IPS-18a (cell line): ENCODE measurements around the gene PEAK1.

Experiments used
- H3K27ac ChIP-seq: one replicate; pipeline ENCODE4 v1.5.1; 2013; ENCODE audit warnings: low read length
- H3K27me3 ChIP-seq: one replicate; pipeline ENCODE4 v1.6.1; 2013; ENCODE audit warnings: mild to moderate bottlenecking, low read length; ENCODE audit not compliant: control insufficient read depth, insufficient read depth
- H3K36me3 ChIP-seq: one replicate; pipeline ENCODE4 v1.6.1; 2013; ENCODE audit warnings: low read depth, low read length; ENCODE audit not compliant: control insufficient read depth
- H3K4me1 ChIP-seq: one replicate; pipeline ENCODE4 v1.6.1; 2013; ENCODE audit warnings: low read depth, low read length; ENCODE audit not compliant: control insufficient read depth
- H3K4me3 ChIP-seq: one replicate; pipeline ENCODE4 v1.5.1; 2013; ENCODE audit warnings: low read length
- H3K9ac ChIP-seq: one replicate; pipeline ENCODE4 v1.6.1; 2013; ENCODE audit warnings: mild to moderate bottlenecking, low read length, moderate library complexity
- H3K9me3 ChIP-seq: one replicate; pipeline ENCODE4 v1.6.1; 2013; ENCODE audit warnings: low read depth, low read length; ENCODE audit not compliant: control insufficient read depth

PEAK1 gene

DNA sequence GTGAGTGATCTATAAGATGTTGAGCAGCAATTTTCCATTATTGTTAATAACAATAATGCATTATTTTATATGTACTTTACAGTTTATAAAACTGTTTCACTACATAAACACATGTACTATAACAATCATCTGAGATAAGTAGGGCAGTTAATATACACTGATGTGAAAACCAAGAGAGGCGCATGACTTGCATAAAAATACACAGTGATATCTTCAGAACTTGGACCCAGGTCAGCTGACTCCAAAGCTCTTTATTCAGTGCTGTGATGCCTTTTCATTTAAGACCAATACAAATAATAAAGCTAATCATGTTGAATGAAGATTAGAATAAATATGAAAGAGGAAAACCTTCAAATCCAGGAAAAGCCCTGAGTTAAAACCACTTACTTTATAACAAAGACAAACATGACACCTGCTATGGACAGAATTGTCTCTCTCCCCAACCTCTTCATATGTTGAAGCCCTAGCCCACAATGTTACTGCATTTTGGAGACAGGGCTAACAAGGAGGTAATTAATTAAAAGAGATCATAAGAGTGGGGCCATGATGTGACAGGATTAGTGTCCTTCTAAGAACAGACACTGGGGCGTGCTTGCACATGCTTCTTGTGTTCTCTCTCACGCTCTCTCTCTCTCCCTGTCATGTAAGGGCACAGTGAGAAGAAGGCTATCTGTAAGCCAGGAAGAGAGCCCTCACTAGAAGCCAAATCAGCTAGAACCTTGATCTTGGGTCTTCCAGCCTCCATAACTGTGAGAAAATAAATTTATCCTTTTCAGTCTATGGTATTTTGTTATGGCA lies 293.2 kb downstream of the PEAK1 start:
- no peaks in the 10 kb centered on the region for H3K9me3 ChIP-seq
- H3K36me3 ChIP-seq: no peaks in the 10 kb centered on the region
- H3K9ac ChIP-seq: no peak overlapping the region
- no peak overlapping the region for H3K27ac ChIP-seq
- H3K27me3 ChIP-seq: no peaks in the 10 kb centered on the region
- H3K4me1 ChIP-seq: peaks cover 14% of the 10 kb centered on the region
- no peak overlapping the region for H3K4me3 ChIP-seq

DNA sequence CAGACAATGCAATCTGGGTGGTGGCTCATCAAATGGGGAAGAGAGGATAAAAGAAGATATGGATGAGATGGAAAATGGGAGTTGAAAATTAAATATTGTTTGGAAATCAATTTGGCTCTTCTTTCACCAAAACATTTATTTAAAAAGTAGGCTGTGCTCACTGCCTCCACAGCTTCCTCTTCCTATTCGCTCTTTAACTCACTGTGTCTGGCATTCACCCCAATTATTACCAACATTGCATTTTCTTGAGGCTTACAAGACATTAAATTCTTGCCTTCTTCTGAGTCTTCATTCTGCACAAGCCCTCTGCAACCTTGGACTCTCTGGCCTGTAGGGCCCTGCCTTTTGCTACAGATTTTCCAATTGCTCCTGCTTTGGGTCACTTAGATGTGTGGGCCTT lies 296.1 kb downstream of the PEAK1 start:
- H3K9ac ChIP-seq: no peak overlapping the region
- no peaks in the 10 kb centered on the region for H3K36me3 ChIP-seq
- H3K27ac ChIP-seq: no peak overlapping the region

GRCh38 chr15:77122576-77122975 lies 297.3 kb downstream of the PEAK1 start:
- Histone ChIP-seq H3K4me1 (peaks cover 7% of the 10 kb centered on the region), H3K36me3 (no peaks in the 10 kb centered on the region), H3K4me3 (no peak overlapping the region), H3K27ac (no peak overlapping the region), H3K9ac (no peak overlapping the region), H3K9me3 (no peaks in the 10 kb centered on the region), H3K27me3 (no peaks in the 10 kb centered on the region)

More for the DNA sequence above, 296.1 kb downstream of the PEAK1 start:
- Histone ChIP-seq H3K9me3 (no peaks in the 10 kb centered on the region), H3K27me3 (no peaks in the 10 kb centered on the region), H3K4me1 (peaks cover 7% of the 10 kb centered on the region), H3K4me3 (no peak overlapping the region)

DNA sequence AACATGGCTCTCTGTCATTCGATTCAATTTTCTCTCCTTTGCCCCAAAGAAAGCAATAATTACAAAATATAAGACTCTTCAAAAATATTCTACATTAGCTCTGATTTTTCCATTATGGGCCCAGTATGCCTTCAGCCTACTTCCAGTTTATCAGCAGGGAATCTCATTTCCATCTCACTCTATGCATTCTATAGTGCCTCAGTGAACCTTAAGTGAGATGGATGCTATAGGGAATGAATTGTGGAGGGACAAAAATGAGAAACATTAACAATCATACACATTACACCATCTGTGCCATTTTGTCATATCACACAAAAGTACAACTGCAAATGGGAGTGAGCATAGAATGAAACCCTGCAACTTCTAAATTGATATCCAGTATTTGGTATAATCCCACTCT lies 298.3 kb downstream of the PEAK1 start:
- Histone ChIP-seq H3K27ac (no peak overlapping the region), H3K4me1 (peaks cover 7% of the 10 kb centered on the region), H3K36me3 (no peaks in the 10 kb centered on the region), H3K27me3 (no peaks in the 10 kb centered on the region), H3K9ac (no peak overlapping the region), H3K4me3 (no peak overlapping the region), H3K9me3 (no peaks in the 10 kb centered on the region)

GRCh38 chr15:77120576-77120975 lies 299.3 kb downstream of the PEAK1 start:
- H3K27ac ChIP-seq: no peak overlapping the region
- no peak overlapping the region for H3K9ac ChIP-seq
- H3K36me3 ChIP-seq: no peaks in the 10 kb centered on the region
- no peaks in the 10 kb centered on the region for H3K9me3 ChIP-seq
- peaks cover 7% of the 10 kb centered on the region for H3K4me1 ChIP-seq
- no peak overlapping the region for H3K4me3 ChIP-seq
- H3K27me3 ChIP-seq: no peaks in the 10 kb centered on the region

- Histone ChIP-seq H3K27ac (no peak overlapping the region), H3K36me3 (no peaks in the 10 kb centered on the region), H3K9me3 (no peaks in the 10 kb centered on the region), H3K4me1 (peaks cover 7% of the 10 kb centered on the region), H3K9ac (no peak overlapping the region), H3K4me3 (no peak overlapping the region), H3K27me3 (no peaks in the 10 kb centered on the region)
Observed at GRCh38 chr15:77119446-77119845, 300.5 kb downstream of the PEAK1 start.

DNA sequence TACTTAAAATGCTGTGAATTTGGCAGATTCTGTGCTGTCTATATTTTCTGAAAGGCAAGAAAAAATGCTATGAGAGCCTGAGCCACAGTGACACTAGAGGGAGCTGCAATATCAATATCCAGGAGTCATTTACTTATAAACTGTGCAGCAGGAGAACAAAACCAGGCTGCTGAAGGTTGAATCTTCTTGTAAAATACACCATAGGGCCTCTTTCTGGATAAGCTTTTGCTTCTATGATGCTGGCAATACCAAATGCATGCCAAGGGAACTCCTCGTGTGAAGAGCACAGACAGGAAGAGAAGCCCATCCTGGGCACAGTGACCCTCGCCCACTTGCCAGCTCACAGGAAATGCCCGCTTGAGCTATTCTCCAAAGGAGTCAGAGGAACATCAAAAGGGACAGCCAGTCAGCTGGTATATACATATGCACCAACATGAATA lies 301.0 kb downstream of the PEAK1 start:
- H3K4me1 ChIP-seq: peaks cover 7% of the 10 kb centered on the region
- no peaks in the 10 kb centered on the region for H3K36me3 ChIP-seq
- no peak overlapping the region for H3K9ac ChIP-seq
- no peak overlapping the region for H3K27ac ChIP-seq
- H3K4me3 ChIP-seq: no peak overlapping the region
- H3K9me3 ChIP-seq: no peaks in the 10 kb centered on the region
- no peaks in the 10 kb centered on the region for H3K27me3 ChIP-seq

- Histone ChIP-seq H3K36me3 (no peaks in the 10 kb centered on the region), H3K9ac (no peak overlapping the region), H3K27me3 (no peaks in the 10 kb centered on the region), H3K9me3 (no peaks in the 10 kb centered on the region), H3K4me1 (peaks cover 4% of the 10 kb centered on the region), H3K27ac (no peak overlapping the region), H3K4me3 (no peak overlapping the region)
Observed at GRCh38 chr15:77115179-77115578, 304.7 kb downstream of the PEAK1 start.

- no peak overlapping the region for H3K27ac ChIP-seq
- H3K9ac ChIP-seq: no peak overlapping the region
- no peaks in the 10 kb centered on the region for H3K9me3 ChIP-seq
- no peaks in the 10 kb centered on the region for H3K4me1 ChIP-seq
- no peak overlapping the region for H3K4me3 ChIP-seq
- H3K27me3 ChIP-seq: no peaks in the 10 kb centered on the region
- H3K36me3 ChIP-seq: no peaks in the 10 kb centered on the region
Observed at GRCh38 chr15:77112838-77113504, 306.9 kb downstream of the PEAK1 start.

- H3K36me3 ChIP-seq: no peaks in the 10 kb centered on the region
- no peak overlapping the region for H3K9ac ChIP-seq
- H3K4me1 ChIP-seq: no peaks in the 10 kb centered on the region
- no peak overlapping the region for H3K4me3 ChIP-seq
- H3K9me3 ChIP-seq: no peaks in the 10 kb centered on the region
- no peak overlapping the region for H3K27ac ChIP-seq
- H3K27me3 ChIP-seq: no peaks in the 10 kb centered on the region
Observed at GRCh38 chr15:77111789-77112188, 308.1 kb downstream of the PEAK1 start.

DNA sequence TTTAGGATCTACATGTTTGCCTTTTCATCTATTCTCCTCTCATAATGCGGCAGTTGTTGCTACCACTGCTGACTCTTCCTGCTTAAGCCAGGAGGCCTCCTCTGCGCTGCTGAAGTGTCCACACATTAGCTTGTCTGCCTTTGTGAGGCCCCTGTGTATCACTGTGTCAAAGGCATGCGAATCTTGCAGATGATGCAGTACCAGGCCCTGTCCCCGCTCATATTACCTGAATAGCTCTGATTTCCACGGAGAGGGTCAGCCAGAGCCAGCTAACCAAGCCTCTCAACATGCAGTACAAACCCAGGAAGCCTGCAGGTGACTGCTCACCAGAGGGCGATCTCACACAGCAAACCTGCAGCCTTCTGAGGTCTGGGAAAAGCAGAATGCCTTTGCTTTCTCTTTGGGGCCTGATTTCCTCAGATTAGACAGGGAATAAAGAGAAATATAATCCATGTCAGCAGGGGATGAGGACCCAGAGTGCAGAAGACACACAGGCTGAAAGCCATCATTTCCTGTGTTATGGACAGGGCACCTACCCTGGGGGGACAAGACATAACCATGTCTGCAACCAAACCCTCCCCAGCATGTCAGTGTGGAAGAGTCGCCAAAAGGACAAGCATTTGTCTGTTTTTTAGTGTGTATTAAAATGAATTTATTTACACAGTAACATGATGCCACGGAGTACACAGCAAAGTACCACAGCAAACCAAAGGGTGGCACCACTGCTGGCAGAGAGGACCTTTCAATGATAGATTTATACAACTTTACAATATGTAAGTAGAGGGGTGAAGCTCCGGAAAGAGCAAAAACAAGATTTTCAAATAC lies 312.2 kb downstream of the PEAK1 start:
- no peaks in the 10 kb centered on the region for H3K36me3 ChIP-seq
- no peaks in the 10 kb centered on the region for H3K27me3 ChIP-seq
- H3K9me3 ChIP-seq: no peaks in the 10 kb centered on the region
- H3K27ac ChIP-seq: no peak overlapping the region
- H3K9ac ChIP-seq: no peak overlapping the region
- H3K4me1 ChIP-seq: no peaks in the 10 kb centered on the region
- H3K4me3 ChIP-seq: no peak overlapping the region
